HEK293 (cell line): ENCODE measurements around the gene PTPRJ.

Experiments used
- CTCF ChIA-PET: fragments of 350-600 bp; formaldehyde crosslinking; extraction: SDS; loops from one replicate; lab custom pipeline; 2021; ENCODE audit warnings: antibody characterized with exemption; lab: Yijun Ruan, JAX
- POLR2A ChIA-PET: fragments of 300-600 bp; formaldehyde crosslinking; extraction: SDS; loops from one replicate; lab custom pipeline; 2020; ENCODE audit warnings: antibody characterized with exemption, inconsistent platforms; lab: Yijun Ruan, JAX
- H3K27ac ChIP-seq: fragments of 200-500 bp; sonication (Bioruptor generic); 2 replicates; pipeline ENCODE4 v1.5.1; 2014; ENCODE audit warnings: low read depth, low read length, control low read depth, inconsistent platforms; ENCODE audit errors: extremely low read depth
- H3K36me3 ChIP-seq, 2 experiments: fragments of 200-500 bp in 1 of 2; sonication (Bioruptor generic) in 1 of 2; 1 replicate in 1 of 2; 2 replicates in 1 of 2; pipeline ENCODE4 v1.5.1; 2014 to 2017; ENCODE audit warnings: inconsistent platforms in 2 of 2, low read length in 2 of 2; ENCODE audit not compliant: control insufficient read depth in 2 of 2, insufficient read depth in 1 of 2
- H3K4me1 ChIP-seq: fragments of 200-500 bp; sonication (Bioruptor generic); 2 replicates; pipeline ENCODE4 v1.5.1; 2014; ENCODE audit warnings: mild to moderate bottlenecking, low read length, inconsistent platforms; ENCODE audit not compliant: control insufficient read depth, insufficient read depth
- H3K4me3 ChIP-seq: 2 replicates; pipeline ENCODE4 v1.5.1; 2011; ENCODE audit warnings: low read depth, mild to moderate bottlenecking, control low read depth, low read length, moderate library complexity
- H3K9me3 ChIP-seq: fragments of 200-500 bp; sonication (Bioruptor generic); 2 replicates; pipeline ENCODE4 v1.5.1; 2014; ENCODE audit warnings: low read depth, low read length, inconsistent platforms; ENCODE audit not compliant: control insufficient read depth, insufficient read depth
- IKZF3 ChIP-seq: fragments of 450-650 bp; IDR thresholded peaks from 2 replicates; pipeline ENCODE4 v1.5.0; 2018; ENCODE audit warnings: missing biosample characterization, mild to moderate bottlenecking, missing genetic modification characterization, moderate library complexity
- SP3 ChIP-seq: fragments of 450-650 bp; formaldehyde crosslinking; IDR thresholded peaks from 2 replicates; pipeline ENCODE4 v1.5.1; 2016; ENCODE audit warnings: missing biosample characterization, missing genetic modification characterization
- ZNF10 ChIP-seq: fragments of 450-650 bp; formaldehyde crosslinking; IDR thresholded peaks from 2 replicates; pipeline ENCODE4 v1.5.1; 2017; ENCODE audit warnings: missing biosample characterization, missing genetic modification characterization
- ZNF529 ChIP-seq: fragments of 450-650 bp; formaldehyde crosslinking; IDR thresholded peaks from 2 replicates; pipeline ENCODE4 v1.5.1; 2017; ENCODE audit warnings: missing genetic modification characterization, missing biosample characterization; ENCODE audit not compliant: insufficient replicate concordance
- ZNF548 ChIP-seq: fragments of 450-650 bp; formaldehyde crosslinking; IDR thresholded peaks from 2 replicates; pipeline ENCODE4 v1.5.1; 2016; ENCODE audit warnings: missing biosample characterization, missing genetic modification characterization
- ZNF701 ChIP-seq: fragments of 450-650 bp; formaldehyde crosslinking; IDR thresholded peaks from 2 replicates; pipeline ENCODE4 v1.5.1; 2016; ENCODE audit warnings: missing biosample characterization, missing genetic modification characterization
- ZNF785 ChIP-seq: fragments of 450-650 bp; formaldehyde crosslinking; IDR thresholded peaks from 2 replicates; pipeline ENCODE4 v1.5.1; 2016; ENCODE audit warnings: missing biosample characterization, missing genetic modification characterization
- ZNF791 ChIP-seq: fragments of 450-650 bp; formaldehyde crosslinking; IDR thresholded peaks from 2 replicates; pipeline ENCODE4 v1.5.1; 2016; ENCODE audit warnings: missing biosample characterization, missing genetic modification characterization
- TF ChIP-seq, protein P1 (sequence below): fragments of 450-650 bp; formaldehyde crosslinking; conservative IDR thresholded peaks from 2 replicates; pipeline ENCODE4 v1.5.1; 2016; ENCODE audit warnings: low read depth, missing biosample characterization, missing genetic modification characterization
- TF ChIP-seq, protein P2 (sequence below): sonication (generic); formaldehyde crosslinking; IDR thresholded peaks from 2 replicates; pipeline ENCODE4 v1.8.1; 2022; ENCODE audit warnings: mild to moderate bottlenecking, moderate library complexity, missing genetic modification reagents
- TF ChIP-seq, protein P3 (sequence below): fragments of 450-650 bp; formaldehyde crosslinking; IDR thresholded peaks from 2 replicates; pipeline ENCODE4 v1.5.1; 2016; ENCODE audit warnings: missing biosample characterization, missing genetic modification characterization

Gene PTPRJ

DNA sequence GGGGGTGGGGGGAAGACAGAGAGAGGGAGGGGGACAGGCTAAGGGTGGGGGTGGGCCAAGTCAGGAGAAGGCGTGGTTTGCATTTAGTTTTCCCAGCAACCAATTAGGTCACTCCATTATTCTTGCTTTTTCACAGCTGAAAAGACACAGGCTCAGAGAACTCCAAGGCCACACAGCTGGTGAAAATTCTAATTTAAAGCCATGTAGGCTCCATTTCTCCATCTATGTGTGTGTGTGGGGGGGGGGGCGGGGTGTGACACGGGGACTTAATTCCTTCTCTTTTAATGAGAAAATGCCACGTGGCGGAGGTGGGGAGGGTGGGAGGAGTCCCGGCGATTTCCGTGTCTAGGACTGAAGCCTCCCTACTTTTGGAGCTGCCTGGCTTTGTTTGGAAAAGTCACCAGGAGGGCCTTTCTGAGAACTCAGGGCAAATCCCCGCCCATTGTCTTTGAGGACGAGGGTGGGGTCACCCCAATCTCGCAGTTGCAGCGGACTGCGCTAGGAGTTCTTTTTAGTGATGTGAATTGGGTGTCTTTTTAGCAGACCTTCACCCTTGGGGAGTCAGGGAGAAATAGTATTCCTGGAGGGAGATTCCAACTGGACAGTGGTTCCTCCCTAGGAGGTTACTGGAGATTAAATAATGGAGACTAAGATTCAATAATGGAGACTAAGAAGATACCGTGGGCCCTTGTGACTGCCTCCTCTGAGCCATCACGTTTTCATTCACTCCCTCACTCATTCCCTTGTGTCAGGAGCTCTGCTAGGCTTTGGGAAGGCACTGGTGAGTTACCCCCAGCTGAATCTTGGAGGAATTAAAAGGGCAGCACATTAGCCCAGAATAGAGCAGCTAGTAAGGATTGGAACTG, 36.4 kb upstream of the PTPRJ start:
- H3K27ac ChIP-seq, result no peak overlapping the region
- ChIA-PET CTCF (interaction anchor here (1.0 kb wide), 1 partner anchor 10 kb away, joined by 4 read pairs; no protein-coding TSS in a partner anchor), POLR2A (no interaction called here)
- no peaks in the 10 kb centered on the region for H3K4me1 ChIP-seq
- no peaks in the 10 kb centered on the region for H3K36me3 ChIP-seq
- no peaks in the 10 kb centered on the region for H3K9me3 ChIP-seq
- H3K4me3 ChIP-seq, result no peak overlapping the region
- TF ChIP-seq ZNF791, result no peak
- TF ChIP-seq, protein P1, sequence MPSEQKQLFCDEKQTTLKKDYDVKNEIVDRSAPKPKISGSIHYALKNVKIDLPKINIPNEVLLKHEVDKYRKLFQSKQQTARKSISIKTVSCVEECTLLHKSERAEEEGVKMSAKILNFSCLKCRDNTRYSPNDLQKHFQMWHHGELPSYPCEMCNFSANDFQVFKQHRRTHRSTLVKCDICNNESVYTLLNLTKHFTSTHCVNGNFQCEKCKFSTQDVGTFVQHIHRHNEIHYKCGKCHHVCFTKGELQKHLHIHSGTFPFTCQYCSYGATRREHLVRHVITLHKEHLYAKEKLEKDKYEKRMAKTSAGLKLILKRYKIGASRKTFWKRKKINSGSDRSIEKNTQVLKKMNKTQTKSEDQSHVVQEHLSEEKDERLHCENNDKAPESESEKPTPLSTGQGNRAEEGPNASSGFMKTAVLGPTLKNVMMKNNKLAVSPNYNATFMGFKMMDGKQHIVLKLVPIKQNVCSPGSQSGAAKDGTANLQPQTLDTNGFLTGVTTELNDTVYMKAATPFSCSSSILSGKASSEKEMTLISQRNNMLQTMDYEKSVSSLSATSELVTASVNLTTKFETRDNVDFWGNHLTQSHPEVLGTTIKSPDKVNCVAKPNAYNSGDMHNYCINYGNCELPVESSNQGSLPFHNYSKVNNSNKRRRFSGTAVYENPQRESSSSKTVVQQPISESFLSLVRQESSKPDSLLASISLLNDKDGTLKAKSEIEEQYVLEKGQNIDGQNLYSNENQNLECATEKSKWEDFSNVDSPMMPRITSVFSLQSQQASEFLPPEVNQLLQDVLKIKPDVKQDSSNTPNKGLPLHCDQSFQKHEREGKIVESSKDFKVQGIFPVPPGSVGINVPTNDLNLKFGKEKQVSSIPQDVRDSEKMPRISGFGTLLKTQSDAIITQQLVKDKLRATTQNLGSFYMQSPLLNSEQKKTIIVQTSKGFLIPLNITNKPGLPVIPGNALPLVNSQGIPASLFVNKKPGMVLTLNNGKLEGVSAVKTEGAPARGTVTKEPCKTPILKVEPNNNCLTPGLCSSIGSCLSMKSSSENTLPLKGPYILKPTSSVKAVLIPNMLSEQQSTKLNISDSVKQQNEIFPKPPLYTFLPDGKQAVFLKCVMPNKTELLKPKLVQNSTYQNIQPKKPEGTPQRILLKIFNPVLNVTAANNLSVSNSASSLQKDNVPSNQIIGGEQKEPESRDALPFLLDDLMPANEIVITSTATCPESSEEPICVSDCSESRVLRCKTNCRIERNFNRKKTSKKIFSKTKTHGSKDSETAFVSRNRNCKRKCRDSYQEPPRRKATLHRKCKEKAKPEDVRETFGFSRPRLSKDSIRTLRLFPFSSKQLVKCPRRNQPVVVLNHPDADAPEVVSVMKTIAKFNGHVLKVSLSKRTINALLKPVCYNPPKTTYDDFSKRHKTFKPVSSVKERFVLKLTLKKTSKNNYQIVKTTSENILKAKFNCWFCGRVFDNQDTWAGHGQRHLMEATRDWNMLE, result no peak
- TF ChIP-seq, protein P2, sequence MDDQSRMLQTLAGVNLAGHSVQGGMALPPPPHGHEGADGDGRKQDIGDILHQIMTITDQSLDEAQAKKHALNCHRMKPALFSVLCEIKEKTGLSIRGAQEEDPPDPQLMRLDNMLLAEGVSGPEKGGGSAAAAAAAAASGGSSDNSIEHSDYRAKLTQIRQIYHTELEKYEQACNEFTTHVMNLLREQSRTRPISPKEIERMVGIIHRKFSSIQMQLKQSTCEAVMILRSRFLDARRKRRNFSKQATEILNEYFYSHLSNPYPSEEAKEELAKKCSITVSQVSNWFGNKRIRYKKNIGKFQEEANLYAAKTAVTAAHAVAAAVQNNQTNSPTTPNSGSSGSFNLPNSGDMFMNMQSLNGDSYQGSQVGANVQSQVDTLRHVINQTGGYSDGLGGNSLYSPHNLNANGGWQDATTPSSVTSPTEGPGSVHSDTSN (CRISPR knock-in tag), result no peak
- no peak for TF ChIP-seq ZNF785

DNA sequence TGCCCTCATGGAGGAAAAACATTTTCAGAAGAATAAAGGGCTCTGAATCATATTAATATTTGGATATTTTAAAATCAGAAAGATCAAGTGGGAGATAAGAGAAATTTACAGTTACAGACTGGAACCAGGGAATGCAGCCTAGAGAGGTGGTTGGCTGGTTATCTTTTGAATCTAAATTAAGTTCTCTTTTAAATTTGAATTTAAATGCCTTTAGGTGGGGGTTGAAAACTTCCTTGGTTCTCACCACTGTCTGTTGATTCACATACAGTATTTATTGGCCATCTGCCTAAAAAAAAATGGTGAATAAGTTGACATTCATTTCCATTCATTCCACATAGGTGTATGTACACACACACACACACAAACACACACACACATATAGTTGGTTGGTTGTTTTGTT, 35.7 kb upstream of the PTPRJ start:
- ChIA-PET CTCF (interaction anchor here (3.0 kb wide), 1 partner anchor 10 kb away, joined by 18 read pairs; no protein-coding TSS in a partner anchor), POLR2A (no interaction called here)
- no peaks in the 10 kb centered on the region for H3K36me3 ChIP-seq
- H3K27ac ChIP-seq, result no peak overlapping the region
- no peaks in the 10 kb centered on the region for H3K9me3 ChIP-seq
- no peak overlapping the region for H3K4me3 ChIP-seq
- no peaks in the 10 kb centered on the region for H3K4me1 ChIP-seq
- no peak for TF ChIP-seq IKZF3 (tag by site-specific recombination)
- no peak for TF ChIP-seq ZNF529 (tag by site-specific recombination)
- TF ChIP-seq ZNF548, result no peak
- TF ChIP-seq, protein P3, sequence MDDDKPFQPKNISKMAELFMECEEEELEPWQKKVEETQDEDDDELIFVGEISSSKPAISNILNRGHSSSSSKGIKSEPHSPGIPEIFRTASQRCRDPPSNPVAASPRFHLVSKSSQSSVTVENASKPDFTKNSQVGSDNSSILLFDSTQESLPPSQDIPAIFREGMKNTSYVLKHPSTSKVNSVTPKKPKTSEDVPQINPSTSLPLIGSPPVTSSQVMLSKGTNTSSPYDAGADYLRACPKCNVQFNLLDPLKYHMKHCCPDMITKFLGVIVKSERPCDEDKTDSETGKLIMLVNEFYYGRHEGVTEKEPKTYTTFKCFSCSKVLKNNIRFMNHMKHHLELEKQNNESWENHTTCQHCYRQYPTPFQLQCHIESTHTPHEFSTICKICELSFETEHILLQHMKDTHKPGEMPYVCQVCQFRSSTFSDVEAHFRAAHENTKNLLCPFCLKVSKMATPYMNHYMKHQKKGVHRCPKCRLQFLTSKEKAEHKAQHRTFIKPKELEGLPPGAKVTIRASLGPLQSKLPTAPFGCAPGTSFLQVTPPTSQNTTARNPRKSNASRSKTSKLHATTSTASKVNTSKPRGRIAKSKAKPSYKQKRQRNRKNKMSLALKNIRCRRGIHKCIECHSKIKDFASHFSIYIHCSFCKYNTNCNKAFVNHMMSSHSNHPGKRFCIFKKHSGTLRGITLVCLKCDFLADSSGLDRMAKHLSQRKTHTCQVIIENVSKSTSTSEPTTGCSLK (tag by site-specific recombination), result no peak
- no peak for TF ChIP-seq ZNF701 (tag by site-specific recombination)
- no peak for TF ChIP-seq SP3 (tag by site-specific recombination)
- no peak for TF ChIP-seq ZNF10 (tag by site-specific recombination)
- TF ChIP-seq, all 188 proteins: peak for 0
